Measurements from ENCODE around the gene ISM1.

The ISM1 gene

DNA sequence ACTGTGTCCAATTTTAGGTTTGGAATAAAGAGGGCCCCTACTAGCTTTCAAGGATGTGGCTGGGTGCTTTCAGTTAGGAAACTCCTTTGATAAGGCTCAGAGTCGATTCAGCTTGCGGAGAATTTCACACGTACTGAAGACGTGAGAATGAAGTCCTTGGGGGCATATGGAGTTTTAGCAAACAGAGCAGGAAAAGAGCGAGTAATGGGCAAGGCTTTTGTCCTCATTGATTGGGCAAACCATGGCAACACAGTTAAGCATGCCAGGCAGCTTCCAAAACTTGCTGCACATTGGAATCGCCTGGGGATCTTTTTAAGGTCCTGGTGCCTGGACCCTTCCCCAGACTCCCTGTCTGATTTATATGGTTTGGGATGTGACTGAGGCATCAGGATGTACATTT is 29.2 kb downstream of the ISM1 start:
- H3K27ac ChIP-seq (ENCODE audit: low read depth, low read length) = no peak overlapping the region

DNA sequence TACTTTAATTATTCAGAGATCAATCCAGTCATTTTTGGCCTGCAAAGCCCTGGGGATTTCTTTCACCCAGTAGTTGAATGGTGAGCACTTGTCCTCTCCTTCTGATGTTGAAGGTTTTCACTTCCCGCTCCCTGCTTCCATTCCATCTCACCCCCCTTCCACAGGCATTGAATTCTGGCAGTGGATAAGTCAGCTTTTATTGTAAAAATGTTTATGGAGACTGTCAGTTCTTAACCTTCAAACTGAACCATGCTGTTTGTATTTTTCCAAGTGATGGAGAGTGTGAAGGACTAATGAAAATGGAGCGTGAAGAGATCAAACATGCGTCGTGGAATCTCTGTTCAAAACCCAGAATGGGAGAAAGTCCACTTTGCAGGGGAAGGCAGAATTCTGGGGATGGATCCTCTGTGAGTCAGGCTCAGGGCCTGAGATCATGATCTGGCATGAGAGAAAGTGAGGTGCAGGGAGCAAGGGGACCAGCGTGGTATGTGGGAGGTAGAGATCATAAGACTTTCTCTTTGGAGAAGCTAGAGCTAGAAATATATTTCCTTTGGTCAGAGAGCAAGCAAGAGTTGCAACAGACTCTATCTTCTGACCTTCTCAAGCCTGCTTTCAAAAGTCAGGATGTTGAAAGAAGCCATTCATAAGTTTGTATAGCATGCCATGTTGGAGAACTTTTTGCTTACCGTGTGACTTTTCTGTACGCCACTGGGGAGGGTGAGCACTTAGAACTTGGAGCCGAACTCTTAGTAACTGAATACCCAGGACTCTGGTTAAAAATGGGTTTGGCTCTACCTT is 30.2 kb downstream of the ISM1 start:
- no peaks in the 10 kb centered on the region for H3K4me1 ChIP-seq (ENCODE audit: control insufficient read depth, insufficient read depth, low read length)
- no peaks in the 10 kb centered on the region for H3K36me3 ChIP-seq (ENCODE audit: control insufficient read depth, insufficient read depth, low read length)
- no peak overlapping the region for H3K27ac ChIP-seq (ENCODE audit: low read depth, low read length)
- no peaks in the 10 kb centered on the region for H3K27me3 ChIP-seq (ENCODE audit: control insufficient read depth, insufficient read depth, low read length)
- H3K9ac ChIP-seq (ENCODE audit: low read length) = no peak overlapping the region
- no peak overlapping the region for H3K4me3 ChIP-seq (ENCODE audit: low read length)

More for the DNA sequence above, 29.2 kb downstream of the ISM1 start:
- Histone ChIP-seq H3K36me3 (ENCODE audit: control insufficient read depth, insufficient read depth, low read length) (no peaks in the 10 kb centered on the region), H3K4me1 (ENCODE audit: control insufficient read depth, insufficient read depth, low read length) (no peaks in the 10 kb centered on the region), H3K27me3 (ENCODE audit: control insufficient read depth, insufficient read depth, low read length) (no peaks in the 10 kb centered on the region), H3K9ac (ENCODE audit: low read length) (no peak overlapping the region), H3K4me3 (ENCODE audit: low read length) (no peak overlapping the region)

DNA sequence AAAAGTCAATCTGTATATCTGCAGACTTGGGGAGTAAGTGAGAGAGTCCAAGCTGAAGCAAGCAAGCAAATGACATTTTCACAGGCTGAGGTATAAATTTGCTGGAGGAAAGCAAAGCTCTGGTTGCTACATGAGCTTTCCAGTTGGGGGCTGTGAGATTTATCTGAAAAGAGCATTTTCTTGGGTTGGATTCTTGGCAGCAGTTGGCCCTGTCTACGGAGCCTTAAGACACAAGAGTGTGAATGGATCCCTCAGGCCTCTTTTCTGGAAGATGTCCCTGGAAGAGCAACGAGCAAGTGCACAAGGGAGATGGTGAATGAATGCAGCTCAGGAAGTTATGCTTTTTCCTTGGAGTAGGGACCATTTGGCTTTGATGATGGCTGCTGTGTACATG is 30.8 kb downstream of the ISM1 start:
- H3K36me3 ChIP-seq (ENCODE audit: control insufficient read depth, insufficient read depth, low read length) = no peaks in the 10 kb centered on the region
- H3K4me3 ChIP-seq (ENCODE audit: low read length) = no peak overlapping the region
- no peak overlapping the region for H3K9ac ChIP-seq (ENCODE audit: low read length)
- no peak overlapping the region for H3K27ac ChIP-seq (ENCODE audit: low read depth, low read length)
- no peaks in the 10 kb centered on the region for H3K4me1 ChIP-seq (ENCODE audit: control insufficient read depth, insufficient read depth, low read length)
- H3K27me3 ChIP-seq (ENCODE audit: control insufficient read depth, insufficient read depth, low read length) = no peaks in the 10 kb centered on the region

GRCh38 chr20:13255356-13255755 is 34.3 kb downstream of the ISM1 start:
- Histone ChIP-seq H3K27me3 (ENCODE audit: control insufficient read depth, insufficient read depth, low read length) (no peaks in the 10 kb centered on the region), H3K4me1 (ENCODE audit: control insufficient read depth, insufficient read depth, low read length) (no peaks in the 10 kb centered on the region), H3K4me3 (ENCODE audit: low read length) (no peak overlapping the region), H3K9ac (ENCODE audit: low read length) (no peak overlapping the region), H3K27ac (ENCODE audit: low read depth, low read length) (no peak overlapping the region), H3K36me3 (ENCODE audit: control insufficient read depth, insufficient read depth, low read length) (no peaks in the 10 kb centered on the region)

DNA sequence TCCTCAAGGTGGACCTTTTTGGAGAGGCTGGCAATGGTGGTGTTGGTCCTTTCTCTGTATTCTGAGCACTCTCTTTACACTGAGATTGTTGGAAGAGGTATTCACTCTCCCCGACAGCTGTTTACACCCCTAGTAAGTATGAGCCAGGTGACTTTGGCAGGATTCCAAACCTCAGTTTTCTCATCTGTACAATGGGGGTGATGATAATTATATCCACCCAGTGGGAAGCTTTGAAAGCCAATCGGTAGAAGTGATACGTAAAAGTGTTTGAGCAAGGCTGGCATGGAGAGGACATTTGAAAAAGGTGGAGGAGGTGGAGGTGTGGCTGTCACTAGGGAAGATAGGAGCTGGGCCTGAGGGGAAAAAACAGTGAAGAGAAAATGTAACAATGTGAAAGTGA is 35.5 kb downstream of the ISM1 start:
- H3K4me3 ChIP-seq (ENCODE audit: low read length) = no peak overlapping the region
- no peaks in the 10 kb centered on the region for H3K36me3 ChIP-seq (ENCODE audit: control insufficient read depth, insufficient read depth, low read length)
- no peak overlapping the region for H3K9ac ChIP-seq (ENCODE audit: low read length)
- H3K27ac ChIP-seq (ENCODE audit: low read depth, low read length) = no peak overlapping the region
- no peaks in the 10 kb centered on the region for H3K27me3 ChIP-seq (ENCODE audit: control insufficient read depth, insufficient read depth, low read length)
- no peaks in the 10 kb centered on the region for H3K4me1 ChIP-seq (ENCODE audit: control insufficient read depth, insufficient read depth, low read length)

DNA sequence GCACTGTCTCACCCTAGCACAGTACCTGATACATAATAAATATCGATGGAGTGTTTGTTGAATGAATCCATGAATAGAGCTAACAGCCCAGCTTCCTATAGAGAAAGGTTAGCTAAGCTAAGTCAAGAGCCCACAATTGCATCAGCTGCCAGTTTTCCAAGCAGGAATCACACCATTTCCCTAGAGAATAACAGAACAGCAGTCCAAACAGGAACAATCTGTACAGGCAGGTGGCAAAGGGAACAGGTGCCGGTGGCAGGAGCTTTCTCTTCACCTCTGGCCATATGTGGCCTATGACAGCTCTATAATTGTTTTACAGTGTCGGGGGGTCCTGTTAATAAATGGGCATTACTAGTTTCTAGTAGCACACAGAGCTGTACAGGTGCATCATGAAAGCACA is 38.8 kb downstream of the ISM1 start:
- Histone ChIP-seq H3K9ac (ENCODE audit: low read length) (no peak overlapping the region), H3K27me3 (ENCODE audit: control insufficient read depth, insufficient read depth, low read length) (no peaks in the 10 kb centered on the region), H3K4me3 (ENCODE audit: low read length) (no peak overlapping the region), H3K4me1 (ENCODE audit: control insufficient read depth, insufficient read depth, low read length) (no peaks in the 10 kb centered on the region), H3K27ac (ENCODE audit: low read depth, low read length) (no peak overlapping the region), H3K36me3 (ENCODE audit: control insufficient read depth, insufficient read depth, low read length) (no peaks in the 10 kb centered on the region)

DNA sequence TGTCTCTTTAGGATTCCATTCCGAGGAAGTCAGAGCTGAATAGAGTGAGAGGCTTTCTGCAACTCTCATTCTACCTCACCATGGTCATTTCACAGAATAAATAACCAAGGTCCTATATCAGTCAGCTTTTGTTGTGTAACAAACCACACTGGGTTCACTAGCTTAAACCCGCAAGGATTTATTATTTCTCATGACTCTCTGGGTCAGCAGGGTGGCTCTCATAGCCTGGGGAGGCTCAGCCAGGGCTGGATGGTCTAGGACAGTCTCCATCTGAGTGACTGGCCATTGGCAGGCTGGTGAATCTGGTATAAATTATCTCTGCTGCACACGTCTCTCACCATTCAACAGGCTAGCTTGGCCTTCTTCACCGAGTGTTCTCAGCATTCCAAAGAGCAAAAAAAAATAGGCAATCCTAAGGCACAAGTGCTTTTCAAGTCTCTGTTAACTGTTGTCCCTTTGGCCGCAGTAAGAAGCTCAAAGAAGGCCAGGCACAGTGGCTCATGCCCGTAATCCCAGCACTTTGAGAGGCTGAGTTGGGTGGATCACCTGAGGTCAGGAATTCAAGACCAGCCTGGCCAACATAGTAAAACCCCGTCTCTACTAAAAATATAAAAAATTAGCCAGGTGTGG is 39.7 kb downstream of the ISM1 start:
- H3K27me3 ChIP-seq (ENCODE audit: control insufficient read depth, insufficient read depth, low read length) = no peaks in the 10 kb centered on the region
- H3K4me3 ChIP-seq (ENCODE audit: low read length) = no peak overlapping the region
- H3K4me1 ChIP-seq (ENCODE audit: control insufficient read depth, insufficient read depth, low read length) = no peaks in the 10 kb centered on the region
- H3K36me3 ChIP-seq (ENCODE audit: control insufficient read depth, insufficient read depth, low read length) = no peaks in the 10 kb centered on the region
- no peak overlapping the region for H3K27ac ChIP-seq (ENCODE audit: low read depth, low read length)
- H3K9ac ChIP-seq (ENCODE audit: low read length) = no peak overlapping the region

DNA sequence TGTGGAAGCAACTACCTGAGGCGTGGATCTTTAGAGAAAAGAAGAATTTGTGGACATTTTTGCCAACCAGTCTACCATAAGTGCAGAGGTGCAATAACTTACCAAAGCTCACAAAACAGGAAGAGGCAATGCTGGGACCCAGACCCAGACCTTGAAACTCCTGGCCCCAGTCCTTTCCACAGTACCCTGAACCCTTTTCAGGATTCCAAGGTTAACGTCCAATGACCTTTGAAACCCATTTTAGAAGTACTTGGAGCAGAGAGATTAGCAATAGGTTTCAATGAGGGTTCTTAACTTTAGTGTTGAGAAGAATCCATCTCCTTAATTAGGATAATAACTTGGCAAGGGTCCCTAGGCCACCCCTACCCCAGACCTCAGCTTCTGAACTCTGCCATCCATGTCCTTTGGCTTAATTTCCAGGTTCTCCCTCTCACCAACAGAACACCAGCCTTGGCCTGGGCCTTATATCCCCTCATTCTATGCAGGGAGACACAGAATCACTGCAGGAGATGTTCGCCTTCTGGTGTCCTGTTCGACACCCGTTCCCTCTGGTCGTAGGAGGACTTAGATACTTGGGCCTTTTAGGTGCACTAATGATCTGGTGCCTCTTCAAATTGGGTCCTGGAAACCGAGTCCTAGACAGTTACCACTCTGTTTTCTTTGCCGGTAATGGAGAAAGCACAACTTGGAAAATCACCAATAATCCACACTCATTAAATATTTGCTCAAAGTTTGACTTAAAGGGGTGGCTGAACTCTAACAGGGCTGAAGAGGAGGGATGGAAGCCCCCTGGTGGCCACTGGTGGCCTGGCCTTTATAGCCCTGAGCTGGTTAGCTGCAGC is 40.6 kb downstream of the ISM1 start:
- no peaks in the 10 kb centered on the region for H3K4me1 ChIP-seq (ENCODE audit: control insufficient read depth, insufficient read depth, low read length)
- H3K27me3 ChIP-seq (ENCODE audit: control insufficient read depth, insufficient read depth, low read length) = no peaks in the 10 kb centered on the region
- H3K4me3 ChIP-seq (ENCODE audit: low read length) = no peak overlapping the region
- H3K36me3 ChIP-seq (ENCODE audit: control insufficient read depth, insufficient read depth, low read length) = no peaks in the 10 kb centered on the region
- H3K27ac ChIP-seq (ENCODE audit: low read depth, low read length) = no peak overlapping the region
- H3K9ac ChIP-seq (ENCODE audit: low read length) = no peak overlapping the region

DNA sequence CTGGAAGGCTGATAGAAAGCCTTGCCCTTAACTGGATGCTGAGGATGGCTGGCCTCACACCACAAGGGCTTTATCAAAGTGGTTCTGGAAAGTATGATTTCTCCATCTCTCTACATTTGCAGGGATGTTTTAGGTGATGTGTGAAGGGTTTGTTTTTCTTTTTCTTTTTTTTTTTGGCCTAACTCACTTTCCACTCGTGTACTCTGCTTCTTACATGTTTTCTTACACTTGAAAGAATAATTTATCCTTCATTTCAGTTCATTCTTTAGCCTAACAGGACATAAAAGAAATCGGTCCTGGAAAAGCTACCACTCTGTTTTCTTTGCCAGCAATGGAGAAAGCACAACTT is 41.2 kb downstream of the ISM1 start:
- Histone ChIP-seq H3K27ac (ENCODE audit: low read depth, low read length) (no peak overlapping the region), H3K9ac (ENCODE audit: low read length) (no peak overlapping the region), H3K4me1 (ENCODE audit: control insufficient read depth, insufficient read depth, low read length) (no peaks in the 10 kb centered on the region), H3K36me3 (ENCODE audit: control insufficient read depth, insufficient read depth, low read length) (no peaks in the 10 kb centered on the region), H3K27me3 (ENCODE audit: control insufficient read depth, insufficient read depth, low read length) (no peaks in the 10 kb centered on the region), H3K4me3 (ENCODE audit: low read length) (no peak overlapping the region)

GRCh38 chr20:13262671-13263360 is 41.7 kb downstream of the ISM1 start:
- H3K27me3 ChIP-seq (ENCODE audit: control insufficient read depth, insufficient read depth, low read length) = no peaks in the 10 kb centered on the region
- H3K4me3 ChIP-seq (ENCODE audit: low read length) = no peak overlapping the region
- H3K27ac ChIP-seq (ENCODE audit: low read depth, low read length) = no peak overlapping the region
- no peaks in the 10 kb centered on the region for H3K4me1 ChIP-seq (ENCODE audit: control insufficient read depth, insufficient read depth, low read length)
- H3K36me3 ChIP-seq (ENCODE audit: control insufficient read depth, insufficient read depth, low read length) = no peaks in the 10 kb centered on the region
- H3K9ac ChIP-seq (ENCODE audit: low read length) = no peak overlapping the region

DNA sequence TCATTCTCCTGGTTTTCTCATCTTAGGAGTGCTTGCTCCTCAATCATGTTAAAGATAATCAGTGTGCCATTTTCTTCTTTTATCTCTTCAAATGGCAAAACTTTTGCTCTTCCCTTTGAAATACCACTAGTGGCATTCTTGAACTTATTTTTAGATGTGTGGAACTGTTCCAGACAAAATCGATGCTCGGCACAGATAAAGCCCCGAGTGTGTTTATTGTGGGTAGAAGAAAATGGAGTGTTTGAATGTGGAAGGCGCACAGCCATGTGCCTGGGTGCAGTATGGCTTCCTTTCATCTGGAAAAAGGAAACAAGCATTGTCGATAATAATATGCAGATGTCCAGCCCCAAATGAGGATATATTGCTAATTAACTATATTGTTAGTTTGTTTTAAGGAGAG is 42.4 kb downstream of the ISM1 start:
- no peak overlapping the region for H3K27ac ChIP-seq (ENCODE audit: low read depth, low read length)
- H3K27me3 ChIP-seq (ENCODE audit: control insufficient read depth, insufficient read depth, low read length) = no peaks in the 10 kb centered on the region
- no peaks in the 10 kb centered on the region for H3K4me1 ChIP-seq (ENCODE audit: control insufficient read depth, insufficient read depth, low read length)
- H3K36me3 ChIP-seq (ENCODE audit: control insufficient read depth, insufficient read depth, low read length) = no peaks in the 10 kb centered on the region
- no peak overlapping the region for H3K9ac ChIP-seq (ENCODE audit: low read length)
- no peak overlapping the region for H3K4me3 ChIP-seq (ENCODE audit: low read length)

GRCh38 chr20:13264907-13265306 is 43.8 kb downstream of the ISM1 start:
- Histone ChIP-seq H3K4me1 (ENCODE audit: control insufficient read depth, insufficient read depth, low read length) (no peaks in the 10 kb centered on the region), H3K27ac (ENCODE audit: low read depth, low read length) (no peak overlapping the region), H3K4me3 (ENCODE audit: low read length) (no peak overlapping the region), H3K27me3 (ENCODE audit: control insufficient read depth, insufficient read depth, low read length) (no peaks in the 10 kb centered on the region), H3K9ac (ENCODE audit: low read length) (no peak overlapping the region), H3K36me3 (ENCODE audit: control insufficient read depth, insufficient read depth, low read length) (no peaks in the 10 kb centered on the region)
